Myocyte (in vitro differentiated cells): ENCODE data around the gene TSPAN5. TPM values are rescaled to one million over a fixed set of nuclear protein-coding genes. Genes with fewer than 3 reads are reported as not detected.
"Not testable (repeated sequence)": the region's sequence is repeated elsewhere in the genome, so short reads cannot be mapped to it uniquely, and the experiment has no call there.

Experiments
- DNase-seq: peaks from one replicate; pipeline ENCODE4 v3.0.0-alpha.2; 2012; ENCODE audit warnings: low read depth
- total RNA-seq: library from RNA; depleted of rRNA; stranded (reverse); fragments of >200 nt; gene quantifications from 2 replicates; pipeline ENCODE4 v1.2.3, GENCODE V29; 2014

Gene TSPAN5
- total RNA-seq, 1 donor from 2014 or later, result 14.1 TPM

GRCh38 chr4:98466868-98467599 is 191.4 kb downstream of the TSPAN5 start:
- no peak for DNase-seq

GRCh38 chr4:98462487-98462886 is 195.9 kb downstream of the TSPAN5 start:
- no peak for DNase-seq

GRCh38 chr4:98461121-98461865 is 197.1 kb downstream of the TSPAN5 start:
- DNase-seq, result not testable (repeated sequence)

- DNase-seq, result not testable (repeated sequence)
These were observed 201.0 kb downstream of the TSPAN5 start for GRCh38 chr4:98457422-98457821.

- no peak for DNase-seq
These were observed 206.3 kb downstream of the TSPAN5 start for GRCh38 chr4:98452091-98452490.

- peak; percentile 98 for DNase-seq
These were observed 209.5 kb downstream of the TSPAN5 start for GRCh38 chr4:98448908-98449307.

- peak; percentile 48 for DNase-seq
These were observed 210.8 kb downstream of the TSPAN5 start for GRCh38 chr4:98447648-98448047.

GRCh38 chr4:98446499-98447375 is 211.7 kb downstream of the TSPAN5 start:
- peak; percentile 78 for DNase-seq

- DNase-seq, result no peak
These were observed 214.0 kb downstream of the TSPAN5 start for GRCh38 chr4:98444371-98444770.

- no peak for DNase-seq
These were observed 223.6 kb downstream of the TSPAN5 start for GRCh38 chr4:98434816-98435215.

GRCh38 chr4:98433691-98434090 is 224.7 kb downstream of the TSPAN5 start:
- DNase-seq, result no peak

GRCh38 chr4:98430708-98431403 is 227.6 kb downstream of the TSPAN5 start:
- DNase-seq, result peak; percentile 12

- DNase-seq, result no peak
These were observed 235.4 kb downstream of the TSPAN5 start for GRCh38 chr4:98423009-98423408.

- DNase-seq, result no peak
These were observed 237.3 kb downstream of the TSPAN5 start for GRCh38 chr4:98421111-98421510.
